Right cardiac atrium (tissue), 5 donors: ENCODE measurements around the gene HDAC6. TPM values are rescaled to one million over a fixed set of nuclear protein-coding genes. Genes with fewer than 3 reads are reported as not detected.

Source experiments
- ATAC-seq, 2 donors: fragments of 200-7000 bp; cut with Tn5 transposase; one replicate each; pipeline versions ENCODE4 v1.8.0 to v1.9.1; 2020; ENCODE audit warnings: moderate library complexity in 2 of 2, mild to moderate bottlenecking in 1 of 2
- DNase-seq, 3 donors: peaks; one replicate each; pipeline ENCODE4 v3.0.0-alpha.2; 2020
- H3K27ac ChIP-seq: one replicate; pipeline ENCODE4 v1.5.1; 2013; ENCODE audit warnings: mild to moderate bottlenecking, low read length, control low read depth, moderate library complexity
- H3K27me3 ChIP-seq: one replicate; pipeline ENCODE4 v1.6.1; 2013; ENCODE audit not compliant: control insufficient read depth, insufficient read depth
- H3K4me1 ChIP-seq: one replicate; pipeline ENCODE4 v1.6.1; 2013; ENCODE audit warnings: low read length; ENCODE audit not compliant: control insufficient read depth, insufficient read depth
- H3K4me3 ChIP-seq: one replicate; pipeline ENCODE4 v1.5.1; 2013; ENCODE audit warnings: low read length, control low read depth
- H3K9me3 ChIP-seq: one replicate; pipeline ENCODE4 v1.6.1; 2013; ENCODE audit warnings: low read length; ENCODE audit not compliant: control insufficient read depth
- WGBS: extraction: QIAGEN DNeasy Blood & Tissue Kit; methylation state at CpG from one replicate; pipeline ENCODE4 v1.1.7; 2013; 5-methylcytosine and 5-hydroxymethylcytosine counted together
- intact Hi-C, 4 donors: fragments of 100-400 bp; cut with DNase I; formaldehyde crosslinking; loops; one replicate each; pipeline versions ENCODE4 v1.11.0 to v1.14.0; 2022 to 2023
- polyA plus RNA-seq: library from polyadenylated mRNA; stranded (reverse); fragments of 200-250 nt; gene quantifications from one replicate; pipeline ENCODE4 v1.2.3, GENCODE V29; 2013
- total RNA-seq, 4 donors: library from RNA; stranded (reverse); fragmentation: NEBNext Ultra II Directional; extraction: Animal tissue kit (Norgen Biotek cat#: 25700); gene quantifications; one replicate each; pipeline ENCODE4 v1.2.1, GENCODE V29; 2021
- donor health status: healthy with polysubstance abuse.
- donor health status: DM: no; HTN: yes; CAD: no.
- donor health status: DM: no; HTN: no; CAD: no.
- donor health status: DM: no; HTN: yes; CAD: no; lungs with severe emphysema.
- donor health status: DM: yes; HTN: yes; CAD: no.

Gene HDAC6
- total and polyA plus RNA-seq, 5 donors = 41.5 to 56.7 (median 45.6) TPM

DNA sequence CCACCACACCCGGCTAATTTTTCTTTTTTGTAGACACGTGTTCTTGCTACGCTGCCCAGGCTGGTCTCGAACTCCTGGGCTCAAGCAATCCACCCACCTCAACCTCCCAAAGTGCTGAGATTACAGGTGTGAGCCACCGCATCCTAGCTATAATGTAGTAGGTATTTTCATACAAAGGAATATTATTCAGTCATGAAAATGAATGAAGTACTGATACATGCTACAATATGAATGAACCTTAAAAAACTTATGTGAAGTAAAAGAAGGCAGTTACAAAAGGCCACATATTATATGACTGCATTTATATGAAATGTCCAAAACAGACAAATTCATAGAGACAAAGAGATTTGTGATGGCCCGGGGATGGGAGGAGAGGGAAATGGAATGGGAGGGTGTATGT lies 20.2 kb upstream of the HDAC6 start:
- 93% methylated on average over 6 of the region's 6 CpGs for WGBS
- Histone ChIP-seq H3K4me3 (no peak overlapping the region), H3K27ac (no peak overlapping the region), H3K9me3 (no peaks in the 10 kb centered on the region), H3K27me3 (no peaks in the 10 kb centered on the region), H3K4me1 (no peaks in the 10 kb centered on the region)
- intact Hi-C loops = no loop called here
- no peak for DNase-seq
- no peak for ATAC-seq

DNA sequence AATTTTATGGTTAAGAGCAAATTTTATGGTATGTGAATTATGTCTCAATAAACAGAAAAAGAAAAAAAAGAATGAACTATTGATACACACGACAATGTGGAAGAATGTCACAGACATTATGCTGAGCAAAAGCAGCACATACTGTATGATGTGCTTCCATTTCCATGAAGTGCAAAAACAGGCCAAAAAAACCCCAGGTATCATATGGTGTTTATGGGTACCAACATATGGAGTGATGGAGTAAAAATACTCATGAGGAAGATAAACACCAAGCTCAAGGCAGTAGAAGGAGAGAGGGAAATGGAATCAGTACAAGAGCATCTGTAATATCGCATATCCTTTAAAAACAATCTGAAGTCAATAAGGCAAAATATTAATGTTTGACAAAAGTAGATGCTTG lies 19.7 kb upstream of the HDAC6 start:
- DNase-seq = no peak
- Histone ChIP-seq H3K4me3 (no peak overlapping the region), H3K4me1 (no peaks in the 10 kb centered on the region), H3K27me3 (no peaks in the 10 kb centered on the region), H3K9me3 (no peaks in the 10 kb centered on the region), H3K27ac (no peak overlapping the region)
- no peak for ATAC-seq
- WGBS = 77% methylated on average over 2 of the region's 2 CpGs
- intact Hi-C loops = no loop called here

DNA sequence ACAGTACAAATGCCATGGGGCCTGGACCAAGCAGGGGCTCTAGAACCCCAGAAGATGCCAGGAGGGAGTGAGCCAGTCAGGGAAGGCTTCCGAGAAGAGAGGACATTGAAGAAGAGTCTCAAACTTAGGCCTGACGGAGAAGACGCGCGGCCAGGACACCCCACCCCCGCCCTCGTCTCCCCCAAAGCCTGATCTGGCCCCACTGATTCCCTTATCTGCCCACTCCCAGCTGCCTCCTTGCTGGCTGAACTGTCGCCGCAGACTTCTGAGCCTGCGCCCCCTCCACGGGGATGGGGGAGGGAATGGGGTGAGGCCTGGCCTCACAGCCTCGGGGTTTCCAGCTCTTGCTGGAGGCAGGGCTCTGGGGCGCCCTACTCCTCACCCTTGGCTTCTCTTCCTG lies 19.1 kb upstream of the HDAC6 start:
- H3K4me3 ChIP-seq = no peak overlapping the region
- no peak for ATAC-seq
- intact Hi-C loops = no loop called here
- H3K27ac ChIP-seq = no peak overlapping the region
- no peaks in the 10 kb centered on the region for H3K9me3 ChIP-seq
- no peak for DNase-seq
- WGBS = 62% methylated on average over 13 of the region's 13 CpGs
- no peaks in the 10 kb centered on the region for H3K4me1 ChIP-seq
- H3K27me3 ChIP-seq = no peaks in the 10 kb centered on the region

DNA sequence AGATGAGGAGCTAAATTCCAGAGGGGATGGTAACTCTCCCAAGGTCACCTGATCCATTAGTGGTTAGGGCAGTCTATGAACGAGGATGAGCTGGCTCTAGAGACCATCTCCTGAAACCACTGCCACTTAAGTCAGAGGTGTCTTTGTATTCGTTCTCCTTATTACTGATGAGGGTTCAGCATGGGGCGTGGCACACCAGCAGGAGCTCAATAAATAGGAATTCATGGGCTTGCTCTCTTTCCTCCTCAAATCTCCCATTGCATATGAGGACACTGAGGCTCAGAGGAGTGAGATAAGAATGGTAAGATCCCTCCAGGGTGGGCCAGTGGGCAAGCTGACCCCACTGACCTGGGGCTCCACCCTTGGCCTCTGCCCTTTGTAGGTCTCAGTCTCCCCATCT lies 17.1 kb upstream of the HDAC6 start:
- ATAC-seq (no peak), DNase-seq (no peak)
- Histone ChIP-seq H3K4me3 (no peak overlapping the region), H3K9me3 (no peaks in the 10 kb centered on the region), H3K27me3 (no peaks in the 10 kb centered on the region), H3K27ac (no peak overlapping the region), H3K4me1 (no peaks in the 10 kb centered on the region)
- intact Hi-C loops = no loop called here
- 60% methylated on average over 3 of the region's 3 CpGs for WGBS

DNA sequence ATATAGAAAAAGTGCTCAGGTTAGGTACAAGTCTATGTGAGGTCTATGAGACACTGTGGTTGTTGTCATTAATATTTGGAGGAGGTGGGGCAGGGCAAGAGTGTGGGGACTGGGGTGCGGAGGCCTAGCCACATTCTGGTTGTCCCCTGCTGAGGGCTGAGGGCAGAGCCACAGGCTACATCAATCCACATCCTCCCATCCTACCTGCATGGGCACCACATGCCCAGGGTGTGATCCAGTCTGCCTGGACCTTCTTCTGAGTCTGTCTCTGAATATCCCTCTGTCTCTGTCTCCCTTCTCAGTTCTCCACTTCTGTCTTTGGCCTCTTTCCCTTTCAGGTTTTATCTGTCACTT lies 16.7 kb upstream of the HDAC6 start:
- no peaks in the 10 kb centered on the region for H3K9me3 ChIP-seq
- no peak overlapping the region for H3K4me3 ChIP-seq
- no peak for DNase-seq
- no peak overlapping the region for H3K27ac ChIP-seq
- H3K4me1 ChIP-seq = no peaks in the 10 kb centered on the region
- intact Hi-C loops = no loop called here
- H3K27me3 ChIP-seq = no peaks in the 10 kb centered on the region
- WGBS = 100% methylated on average over 1 of the region's 1 CpG
- no peak for ATAC-seq

DNA sequence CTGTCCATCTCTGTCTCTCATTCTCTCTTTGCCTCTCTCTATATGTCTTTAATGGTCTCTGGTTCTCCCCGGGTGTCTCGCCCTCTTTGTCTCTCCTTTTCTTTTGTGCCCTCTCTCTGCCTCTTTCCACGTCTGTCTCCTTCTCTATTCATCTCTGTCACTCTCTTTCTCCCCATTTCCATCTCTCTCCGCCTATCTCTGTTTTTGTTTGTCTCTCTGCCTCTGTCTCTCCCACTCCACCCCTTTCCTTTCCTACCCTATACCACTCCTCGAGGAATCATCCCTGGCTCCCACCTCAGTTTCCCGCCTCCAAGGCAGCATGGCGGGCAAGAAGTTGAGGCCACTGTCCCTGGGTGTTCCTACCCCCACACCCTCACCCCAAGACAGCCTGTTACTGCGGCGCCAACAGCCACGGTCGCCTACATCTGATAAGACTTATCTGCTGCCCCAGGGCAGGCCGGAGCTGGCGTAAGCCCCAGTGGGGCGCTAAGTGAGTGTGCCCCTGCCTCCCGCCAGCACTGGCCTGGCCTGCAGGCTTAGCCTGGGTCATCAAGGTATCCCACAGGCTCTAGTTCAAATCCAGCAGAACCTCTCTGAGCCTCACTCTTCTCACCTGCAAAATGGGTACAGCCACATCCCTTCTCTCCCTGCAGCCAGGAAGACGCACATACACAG lies 16.2 kb upstream of the HDAC6 start:
- ATAC-seq (no peak), DNase-seq (no peak)
- no peaks in the 10 kb centered on the region for H3K4me1 ChIP-seq
- intact Hi-C loops = no loop called here
- no peak overlapping the region for H3K27ac ChIP-seq
- no peak overlapping the region for H3K4me3 ChIP-seq
- 72% methylated on average over 16 of the region's 16 CpGs for WGBS
- no peaks in the 10 kb centered on the region for H3K27me3 ChIP-seq
- H3K9me3 ChIP-seq = no peaks in the 10 kb centered on the region

DNA sequence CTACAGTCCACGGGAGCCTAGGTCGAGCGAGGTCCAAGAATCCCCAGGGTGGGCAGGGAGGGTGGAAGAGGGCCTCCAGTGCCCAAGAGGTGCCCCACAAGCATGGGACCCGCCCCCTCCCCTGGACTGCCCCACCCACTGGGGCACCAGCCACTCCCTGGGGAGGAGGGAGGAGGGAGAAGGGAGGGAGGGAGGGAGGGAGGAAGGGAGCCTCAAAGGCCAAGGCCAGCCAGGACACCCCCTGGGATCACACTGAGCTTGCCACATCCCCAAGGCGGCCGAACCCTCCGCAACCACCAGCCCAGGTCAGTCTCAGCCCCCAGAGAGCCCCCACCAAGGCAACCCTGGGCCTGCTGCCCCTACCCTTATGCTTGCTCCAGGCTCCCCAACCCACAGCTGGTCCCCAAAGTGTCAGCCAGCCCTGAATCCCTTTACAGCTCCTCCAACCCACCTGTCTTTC lies 15.5 kb upstream of the HDAC6 start, which contains the start of gene GATA1:
Gene GATA1 (plus strand): TSS at position 250 of the 460 bp plus-strand sequence. CDS start 4,520 bp downstream, outside the sequence.
- ATAC-seq = no peak

DNA sequence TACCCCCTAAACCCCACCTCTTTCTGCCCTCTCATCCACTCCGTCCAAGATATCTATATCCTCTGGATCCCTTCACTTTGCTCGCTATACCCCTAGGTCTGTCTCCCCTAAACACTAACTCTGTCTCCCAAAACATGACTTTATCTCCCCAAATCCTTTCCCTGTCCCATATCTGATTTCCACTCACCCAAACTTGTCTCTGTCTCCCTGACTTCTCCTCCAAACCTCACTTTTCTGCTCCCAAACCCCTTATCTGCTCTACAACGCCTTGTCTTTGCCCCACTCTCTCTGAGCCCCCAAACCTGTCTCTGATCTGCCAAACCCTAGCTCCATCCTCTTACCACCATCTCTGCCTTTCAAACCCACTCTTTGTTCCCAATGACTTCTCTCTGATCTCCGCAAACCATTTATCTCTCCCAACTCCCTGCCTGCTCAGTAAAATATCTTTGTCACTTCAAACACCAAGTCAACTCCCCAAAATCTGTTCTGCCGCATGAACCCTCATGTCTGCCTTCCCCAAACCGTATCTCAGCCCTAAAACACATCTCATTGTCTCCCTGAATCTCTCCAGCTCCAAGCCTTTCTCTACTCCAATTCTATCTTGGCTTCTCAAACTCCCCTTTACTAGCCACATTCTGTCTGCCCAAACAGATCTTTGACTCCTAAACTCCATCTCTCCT lies 14.9 kb upstream of the HDAC6 start:
- no peak overlapping the region for H3K27ac ChIP-seq
- no peak overlapping the region for H3K4me3 ChIP-seq
- H3K27me3 ChIP-seq = no peaks in the 10 kb centered on the region
- intact Hi-C loops = no loop called here
- 59% methylated on average over 6 of the region's 6 CpGs for WGBS
- DNase-seq (no peak), ATAC-seq (no peak)
- H3K4me1 ChIP-seq = no peaks in the 10 kb centered on the region
- no peaks in the 10 kb centered on the region for H3K9me3 ChIP-seq

More for the DNA sequence above, 15.5 kb upstream of the HDAC6 start, which contains the start of gene GATA1:
- no peaks in the 10 kb centered on the region for H3K27me3 ChIP-seq
- DNase-seq = no peak
- intact Hi-C loops = no loop called here
- no peak within 1 kb of the TSS for H3K4me3 ChIP-seq
- no peaks in the 10 kb centered on the region for H3K9me3 ChIP-seq
- H3K4me1 ChIP-seq = no peaks in the 10 kb centered on the region
- WGBS = 85% methylated on average over 7 of the region's 7 CpGs
- H3K27ac ChIP-seq = no peak within 1 kb of the TSS

DNA sequence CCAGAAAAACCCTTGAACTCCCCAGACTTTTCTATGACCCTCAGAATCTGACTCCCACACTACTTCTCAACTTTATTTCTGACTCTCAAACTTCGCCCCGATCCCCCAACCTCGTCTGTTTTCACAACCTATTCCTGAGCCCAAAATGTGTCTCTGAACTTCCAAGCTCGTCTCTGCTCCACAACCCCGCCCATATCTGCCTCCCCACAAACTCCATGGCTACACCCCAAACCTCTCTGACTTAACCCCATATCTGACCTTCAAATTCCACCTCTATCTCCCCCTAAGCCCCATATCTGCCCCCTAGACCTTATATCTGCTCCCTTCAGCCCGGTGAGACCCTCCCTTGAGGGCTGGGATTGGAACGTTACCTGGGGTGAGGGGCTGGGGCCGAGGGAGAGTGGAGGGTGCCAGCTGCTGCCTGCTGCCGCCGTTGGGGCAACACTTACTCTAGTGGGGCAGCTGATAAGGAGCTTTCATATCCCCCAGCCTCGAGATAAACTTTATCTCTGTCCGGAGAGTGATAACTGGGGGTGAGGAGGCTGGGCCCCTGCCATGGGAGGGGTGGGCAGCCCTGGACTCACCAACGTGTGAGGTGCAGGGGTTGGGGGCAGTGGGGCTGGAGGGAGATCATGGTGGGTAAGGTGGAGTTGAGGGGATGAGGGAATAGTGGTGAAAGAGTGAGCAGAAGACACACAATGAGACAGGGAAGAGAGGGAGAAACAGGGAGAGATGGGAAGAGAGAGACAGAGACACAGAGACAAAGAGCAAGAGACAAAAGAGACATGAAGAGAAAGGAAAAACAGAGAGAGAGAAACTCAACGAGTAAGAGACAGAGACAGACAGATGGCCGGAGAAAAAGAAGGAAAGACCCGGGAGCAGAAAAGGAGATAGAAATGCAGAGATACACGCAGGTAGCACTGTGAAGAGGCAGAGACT lies 14.1 kb upstream of the HDAC6 start:
- H3K4me3 ChIP-seq = no peak overlapping the region
- intact Hi-C loops = no loop called here
- WGBS = 35% methylated on average over 17 of the region's 17 CpGs
- H3K9me3 ChIP-seq = no peaks in the 10 kb centered on the region
- no peak for ATAC-seq
- no peaks in the 10 kb centered on the region for H3K27me3 ChIP-seq
- no peak overlapping the region for H3K27ac ChIP-seq
- no peaks in the 10 kb centered on the region for H3K4me1 ChIP-seq
- DNase-seq = no peak

DNA sequence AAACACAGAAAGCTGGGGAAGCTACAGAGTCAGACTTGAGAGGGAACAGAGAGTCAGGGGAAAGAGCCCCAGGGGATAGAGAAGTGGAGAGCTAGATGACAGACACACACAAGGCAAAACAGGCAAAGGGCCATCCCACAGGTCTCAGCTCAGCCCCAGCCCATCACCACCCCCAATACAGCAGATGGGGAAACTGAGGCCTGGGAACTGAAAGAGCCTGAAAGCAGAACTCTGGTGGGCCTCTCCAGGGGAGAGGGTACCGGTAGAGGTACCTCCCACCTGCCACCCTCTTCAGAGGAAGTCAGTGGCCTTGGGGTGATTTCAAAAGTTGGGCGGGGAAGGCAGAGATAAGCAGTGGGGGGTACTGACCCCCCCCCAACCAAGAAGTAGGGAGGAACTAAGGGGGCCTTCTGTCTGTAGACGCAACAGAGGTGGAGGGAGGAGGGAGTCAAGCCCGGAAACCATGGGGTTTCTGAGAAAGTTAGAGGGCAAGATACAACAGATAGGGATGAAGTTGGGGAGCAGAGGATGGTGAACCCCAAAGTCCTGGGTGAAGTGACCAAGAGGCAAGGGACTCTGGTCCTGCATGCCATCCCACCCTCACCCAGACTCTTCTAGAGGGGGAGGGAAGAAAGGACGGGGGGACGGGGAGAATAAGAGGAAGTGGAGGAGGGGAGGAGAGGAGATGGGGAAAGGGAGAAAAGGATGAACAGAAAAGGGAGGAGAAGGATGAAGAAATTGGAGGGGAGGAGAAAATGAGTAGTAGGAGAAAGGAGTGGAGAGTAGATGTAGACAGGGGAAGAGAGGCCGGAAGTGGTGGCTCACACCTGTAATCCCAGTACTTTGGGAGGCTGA lies 12.3 kb upstream of the HDAC6 start:
- 59% methylated on average over 7 of the region's 7 CpGs for WGBS
- no peak overlapping the region for H3K4me3 ChIP-seq
- no peak for ATAC-seq
- H3K4me1 ChIP-seq = no peaks in the 10 kb centered on the region
- no peak for DNase-seq
- H3K27me3 ChIP-seq = no peaks in the 10 kb centered on the region
- no peaks in the 10 kb centered on the region for H3K9me3 ChIP-seq
- H3K27ac ChIP-seq = no peak overlapping the region
- intact Hi-C loops = loop anchor here in 1 of 4 donors (10.0 kb wide), 1 partner anchor 45 kb away; no protein-coding TSS in a partner anchor
